Vagina (tissue), 2 donors: Measurements from ENCODE around the gene RILP. TPM values are rescaled to one million over a fixed set of nuclear protein-coding genes. Genes with fewer than 3 reads are reported as not detected.

ENCODE experiments used
- DNase-seq, 2 donors: peaks; one replicate each; pipeline ENCODE4 v3.0.0-alpha.2; 2017; ENCODE audit errors: extremely low spot score in 2 of 2
- H3K27ac ChIP-seq: fragments of 200-600 bp; sonication (generic); one replicate; pipeline ENCODE4 v1.5.1; 2019
- H3K27me3 ChIP-seq: fragments of 200-600 bp; sonication (generic); one replicate; pipeline ENCODE4 v1.5.1; 2019
- H3K36me3 ChIP-seq, 2 donors: fragments of 200-600 bp; sonication (generic); one replicate each; pipeline ENCODE4 v1.5.1; 2017 to 2019
- H3K4me1 ChIP-seq: fragments of 200-600 bp; sonication (generic); one replicate; pipeline ENCODE4 v1.5.1; 2019
- H3K4me3 ChIP-seq, 2 donors: fragments of 200-600 bp; sonication (generic); 1 replicate in 1 of 2; 2 replicates in 1 of 2; pipeline ENCODE4 v1.5.1; 2016 to 2019
- H3K9me3 ChIP-seq: fragments of 200-600 bp; sonication (generic); one replicate; pipeline ENCODE4 v1.5.1; 2019
- CTCF ChIP-seq, 3 experiments: fragments of 450-650 bp in 2 of 3; fragments of 200-600 bp in 1 of 3; sonication (generic) in 1 of 3; IDR thresholded peaks; one replicate each; pipeline ENCODE4 v1.5.1; 2017 to 2019; ENCODE audit warnings: antibody characterized with exemption in 3 of 3, mild to moderate bottlenecking in 2 of 3, moderate library complexity in 2 of 3
- POLR2A ChIP-seq, 2 donors: fragments of 450-650 bp; IDR thresholded peaks; one replicate each; pipeline ENCODE4 v1.6.1; 2017; ENCODE audit warnings: antibody characterized with exemption in 2 of 2, mild to moderate bottlenecking in 2 of 2, moderate library complexity in 2 of 2
- POLR2AphosphoS5 ChIP-seq, 2 donors: sonication (generic); formaldehyde crosslinking; IDR thresholded peaks; one replicate each; pipeline ENCODE4 v1.9.0; 2017; ENCODE audit warnings: antibody characterized with exemption in 2 of 2, mild to moderate bottlenecking in 2 of 2, low read depth in 1 of 2; ENCODE audit not compliant: insufficient read depth in 1 of 2
- intact Hi-C: fragments of 100-400 bp; cut with DNase I; formaldehyde crosslinking; loops from one replicate; pipeline ENCODE4 v1.15.1; 2023
- total RNA-seq: library from RNA; depleted of rRNA; stranded (reverse); fragments of >200 nt; gene quantifications from one replicate; pipeline ENCODE4 v1.2.3, GENCODE V29; 2016

The RILP gene
- total RNA-seq, 1 donor from 2014 or later = 7.1 TPM

DNA sequence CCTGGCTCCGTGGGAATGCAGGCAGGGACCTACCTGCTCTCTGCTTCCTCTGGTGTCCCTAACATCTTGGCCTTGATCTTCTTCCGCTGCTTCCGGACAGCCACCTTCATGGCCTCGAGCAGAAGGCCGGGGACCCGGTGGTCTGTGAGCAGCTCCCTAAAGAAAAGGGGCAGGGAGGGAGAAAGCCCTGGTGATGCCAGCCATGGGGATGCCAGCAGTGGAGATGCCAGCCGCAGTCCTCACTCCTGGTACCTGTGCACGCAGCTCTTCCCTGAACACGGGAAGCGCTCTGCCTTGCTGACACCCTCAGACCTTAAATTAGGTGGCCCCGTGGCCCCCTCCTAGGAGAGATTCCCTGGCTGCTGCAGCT lies 1.9 kb downstream of the RILP start:
- no peak for DNase-seq
- intact Hi-C loops = loop anchor here (2.0 to 10.0 kb wide), 2 partner anchors 73 to 373 kb away; partner anchors contain the start of genes BHLHA9 and TRARG1
- TF ChIP-seq POLR2A (IDR thresholded peaks at IDR 0.05) (no peak), POLR2AphosphoS5 (IDR thresholded peaks at IDR 0.05; ENCODE audit: insufficient read depth in 1 of 2, low read depth in 1 of 2) (no peak), CTCF (IDR thresholded peaks at IDR 0.05) (no peak)
- H3K9me3 ChIP-seq = no peaks in the 10 kb centered on the region
- peak overlapping the region; percentile 95 for H3K27ac ChIP-seq
- H3K36me3 ChIP-seq = peaks cover 0 to 28% of the 10 kb centered on the region in 2 donors
- H3K27me3 ChIP-seq = no peaks in the 10 kb centered on the region
- H3K4me3 ChIP-seq = peak overlapping the region in 1 of 2 donors; percentile 72
- H3K4me1 ChIP-seq = peaks cover 51% of the 10 kb centered on the region

GRCh38 chr17:1646199-1646875 lies 3.3 kb downstream of the RILP start:
- peaks cover 51% of the 10 kb centered on the region for H3K4me1 ChIP-seq
- TF ChIP-seq POLR2A (IDR thresholded peaks at IDR 0.05) = no peak
- no peak for TF ChIP-seq CTCF (IDR thresholded peaks at IDR 0.05)
- no peak for TF ChIP-seq POLR2AphosphoS5 (IDR thresholded peaks at IDR 0.05; ENCODE audit: insufficient read depth in 1 of 2, low read depth in 1 of 2)
- H3K27me3 ChIP-seq = no peaks in the 10 kb centered on the region
- H3K36me3 ChIP-seq = peaks cover 0 to 13% of the 10 kb centered on the region in 2 donors
- H3K27ac ChIP-seq = peak overlapping the region; percentile 45
- H3K9me3 ChIP-seq = no peaks in the 10 kb centered on the region
- no peak for DNase-seq
- intact Hi-C loops = loop anchor here (10.0 kb wide), 1 partner anchor 372 kb away; the partner anchor contains the start of genes BHLHA9 and TRARG1
- H3K4me3 ChIP-seq = no peak overlapping the region

DNA sequence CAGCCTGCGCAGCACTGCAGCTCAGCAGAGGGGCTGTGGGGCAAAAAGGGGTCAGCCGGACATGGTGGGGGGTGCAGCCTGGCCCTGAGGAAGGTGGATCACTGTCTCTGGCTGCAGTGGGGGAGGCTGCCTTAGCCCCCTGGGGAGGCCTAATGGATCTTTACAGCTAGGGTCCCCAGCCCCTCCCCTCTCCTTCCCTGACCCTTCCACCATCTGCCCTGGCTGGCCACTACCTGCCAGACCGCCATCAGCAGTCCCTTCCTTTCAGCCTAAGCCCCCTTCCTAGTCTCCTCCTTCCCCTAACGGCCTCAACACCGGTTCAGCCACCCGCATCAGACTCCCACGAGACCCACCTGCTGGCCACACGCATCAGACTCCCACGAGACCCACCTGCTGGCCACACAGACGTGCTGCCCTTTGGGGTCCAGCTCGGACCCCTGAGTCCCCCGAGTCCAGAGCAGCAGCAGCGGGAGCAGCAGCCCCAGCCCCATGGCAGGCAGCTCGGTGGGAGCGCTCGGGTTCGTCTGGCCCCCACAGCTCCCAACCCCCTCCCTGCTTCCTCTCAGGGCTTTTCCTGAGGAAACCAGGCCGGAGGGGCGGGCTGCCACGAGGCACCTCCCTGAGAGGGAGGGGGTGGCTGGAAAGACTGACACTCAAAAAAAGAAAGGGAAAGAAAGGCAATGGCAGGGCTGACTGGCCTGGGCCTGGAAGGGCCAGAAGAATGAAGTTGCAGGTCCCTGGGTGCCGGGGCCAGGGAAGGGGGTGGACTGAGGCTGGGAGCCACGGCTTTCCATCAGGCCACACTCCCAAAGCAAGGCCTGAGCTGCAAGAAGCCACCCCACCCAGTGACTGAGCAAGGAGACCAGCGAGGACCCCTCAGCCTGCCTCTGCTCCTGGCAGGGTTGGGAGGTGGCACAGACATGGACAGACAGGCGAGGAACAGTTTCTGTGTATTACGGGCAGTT lies 4.2 kb downstream of the RILP start, which contains the start of gene SCARF1:
TSS of gene SCARF1 (minus strand) at position 526 of the 965 bp plus-strand sequence. CDS start at position 491, 35 bp downstream.
- TF ChIP-seq POLR2A (IDR thresholded peaks at IDR 0.05) (no peak), POLR2AphosphoS5 (IDR thresholded peaks at IDR 0.05; ENCODE audit: insufficient read depth in 1 of 2, low read depth in 1 of 2) (peak; percentile 37 to 62)
- intact Hi-C loops = loop anchor here (10.0 kb wide), 1 partner anchor 371 kb away; the partner anchor contains the start of genes BHLHA9 and TRARG1
- Histone ChIP-seq H3K27ac (peak within 1 kb of the TSS; percentile 45), H3K36me3 (peaks cover 0 to 5% of the 10 kb centered on the region in 2 donors), H3K9me3 (no peaks in the 10 kb centered on the region), H3K4me1 (peaks cover 43% of the 10 kb centered on the region), H3K4me3 (peak within 1 kb of the TSS; percentile 28 to 40), H3K27me3 (no peaks in the 10 kb centered on the region)
- DNase-seq = peak in 1 of 2 donors; percentile 85

DNA sequence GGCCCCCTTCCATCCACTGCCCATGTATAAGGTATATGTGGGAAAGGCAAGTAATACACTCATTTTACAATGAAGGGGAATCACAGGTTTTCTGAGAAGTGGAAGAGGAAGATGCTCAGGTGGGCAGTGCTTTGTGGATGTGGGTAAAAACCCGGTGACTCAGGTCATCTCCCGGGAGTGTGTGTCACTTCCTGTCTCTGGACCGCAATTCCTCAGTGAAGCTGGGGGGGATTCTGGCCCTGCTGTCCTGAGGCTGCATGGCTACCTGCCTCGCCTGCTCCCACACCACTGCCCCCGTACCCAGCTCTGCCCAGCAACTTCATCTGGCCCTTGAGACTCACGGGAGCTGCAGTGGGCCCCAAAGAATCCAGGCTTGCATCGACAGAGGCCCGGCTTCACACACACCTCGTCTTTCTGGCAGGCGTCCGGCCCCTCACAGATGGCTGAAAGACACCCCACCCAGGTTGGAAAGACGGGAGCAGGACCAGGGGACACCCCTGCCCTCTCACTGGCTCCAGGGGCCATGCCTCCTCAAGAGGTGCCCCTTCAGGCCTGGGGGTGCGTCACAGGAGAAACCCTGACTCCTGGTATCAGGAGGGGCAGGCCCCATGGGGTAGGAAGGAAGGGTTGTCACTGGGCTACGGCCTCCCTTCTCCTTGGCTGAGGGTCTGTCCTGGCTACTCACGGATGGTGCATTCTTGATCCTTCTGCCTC lies 5.0 kb downstream of the RILP start:
- Histone ChIP-seq H3K27ac (peak overlapping the region; percentile 45), H3K36me3 (no peaks in the 10 kb centered on the region), H3K4me3 (peak overlapping the region; percentile 28 to 40), H3K9me3 (no peaks in the 10 kb centered on the region), H3K27me3 (no peaks in the 10 kb centered on the region), H3K4me1 (peaks cover 34% of the 10 kb centered on the region)
- TF ChIP-seq CTCF (IDR thresholded peaks at IDR 0.05) (no peak), POLR2AphosphoS5 (IDR thresholded peaks at IDR 0.05; ENCODE audit: insufficient read depth in 1 of 2, low read depth in 1 of 2) (no peak), POLR2A (IDR thresholded peaks at IDR 0.05) (no peak)
- peak in 1 of 2 donors; percentile 85 for DNase-seq
- intact Hi-C loops = loop anchor here (10.0 kb wide), 1 partner anchor 370 kb away; the partner anchor contains the start of genes BHLHA9 and TRARG1
